Stimulated activated CD4-positive, alpha-beta T cell treated with anti-CD3 and anti-CD28 coated beads, Interleukin-12 subunit alpha, Interleukin-12 subunit beta, amount 100 ng/mL, for 4 hours (primary cell): Measurements from ENCODE around the gene HS3ST2.
"Not testable (repeated sequence)": the region's sequence is repeated elsewhere in the genome, so short reads cannot be mapped to it uniquely, and the experiment has no call there.

ENCODE experiments used
- DNase-seq: peaks from one replicate; pipeline ENCODE4 v3.0.0-alpha.2; 2020

Gene HS3ST2

GRCh38 chr16:22814711-22815105 is 746 bp downstream of the HS3ST2 start:
- DNase-seq = no peak

GRCh38 chr16:22815863-22816262 is 1.9 kb downstream of the HS3ST2 start:
- DNase-seq = no peak

GRCh38 chr16:22816475-22816874 is 2.5 kb downstream of the HS3ST2 start:
- no peak for DNase-seq

GRCh38 chr16:22818736-22819135 is 4.8 kb downstream of the HS3ST2 start:
- DNase-seq = not testable (repeated sequence)

- DNase-seq = no peak
Observed at GRCh38 chr16:22838681-22839080, 24.7 kb downstream of the HS3ST2 start.

- DNase-seq = not testable (repeated sequence)
Observed at GRCh38 chr16:22842031-22842430, 28.1 kb downstream of the HS3ST2 start.

- DNase-seq = no peak
Observed at GRCh38 chr16:22843122-22843521, 29.2 kb downstream of the HS3ST2 start.

GRCh38 chr16:22843856-22844255 is 29.9 kb downstream of the HS3ST2 start:
- no peak for DNase-seq

GRCh38 chr16:22844416-22844815 is 30.5 kb downstream of the HS3ST2 start:
- DNase-seq = no peak

GRCh38 chr16:22847100-22847499 is 33.1 kb downstream of the HS3ST2 start:
- no peak for DNase-seq

GRCh38 chr16:22847690-22848089 is 33.7 kb downstream of the HS3ST2 start:
- no peak for DNase-seq

GRCh38 chr16:22848451-22848850 is 34.5 kb downstream of the HS3ST2 start:
- DNase-seq = no peak

GRCh38 chr16:22849517-22849916 is 35.6 kb downstream of the HS3ST2 start:
- DNase-seq = no peak

- DNase-seq = no peak
Observed at GRCh38 chr16:22855231-22855630, 41.3 kb downstream of the HS3ST2 start.

GRCh38 chr16:22857296-22858025 is 43.5 kb downstream of the HS3ST2 start:
- no peak for DNase-seq

- DNase-seq = no peak
Observed at GRCh38 chr16:22859925-22860324, 46.0 kb downstream of the HS3ST2 start.

GRCh38 chr16:22861580-22861979 is 47.6 kb downstream of the HS3ST2 start:
- DNase-seq = no peak

- DNase-seq = no peak
Observed at GRCh38 chr16:22862046-22862445, 48.1 kb downstream of the HS3ST2 start.

- no peak for DNase-seq
Observed at GRCh38 chr16:22864375-22864774, 50.4 kb downstream of the HS3ST2 start.

GRCh38 chr16:22868593-22869224 is 54.7 kb downstream of the HS3ST2 start:
- DNase-seq = no peak

- DNase-seq = no peak
Observed at GRCh38 chr16:22871861-22872260, 57.9 kb downstream of the HS3ST2 start.

GRCh38 chr16:22874394-22874793 is 60.4 kb downstream of the HS3ST2 start:
- DNase-seq = no peak

GRCh38 chr16:22878955-22879354 is 65.0 kb downstream of the HS3ST2 start:
- DNase-seq = no peak

- no peak for DNase-seq
Observed at GRCh38 chr16:22879466-22879865, 65.5 kb downstream of the HS3ST2 start.

GRCh38 chr16:22882981-22883380 is 69.0 kb downstream of the HS3ST2 start:
- DNase-seq = no peak
